Measurements from ENCODE around the gene YY1. TPM values are rescaled to one million over a fixed set of nuclear protein-coding genes. Genes with fewer than 3 reads are reported as not detected.

YY1 gene
- total and polyA plus RNA-seq, 2 of the 8 experiments (the other 6 are each of a cell fraction or from before 2014, with no cell fraction given) = 26.4 to 106 TPM

GRCh38 chr14:100317912-100318808 is 79.2 kb downstream of the YY1 start (continued):
- TF ChIP-seq EP300 (IDR thresholded peaks at IDR 0.05; ENCODE audit: borderline replicate concordance in 1 of 2, low read depth in 2 of 2, low read length in 2 of 2) (no peak), ATF3 (IDR thresholded peaks at IDR 0.05; ENCODE audit: insufficient read depth, low read depth, low read length) (no peak), POLR2A (IDR thresholded peaks at IDR 0.05; ENCODE audit: control extremely low read depth in 1 of 2, low read depth in 2 of 2, low read length in 2 of 2) (no peak), FOSL1 (IDR thresholded peaks at IDR 0.05; ENCODE audit: insufficient read depth, low read depth, low read length) (no peak), PHF8 (conservative IDR thresholded peaks at IDR 0.05; ENCODE audit: low read depth, low read length) (no peak), SP1 (IDR thresholded peaks at IDR 0.05; ENCODE audit: low read depth, low read length) (no peak), SUZ12 (IDR thresholded peaks at IDR 0.05; ENCODE audit: low read length) (no peak), EGR1 (IDR thresholded peaks at IDR 0.05; ENCODE audit: borderline replicate concordance, low read depth, low read length) (no peak), USF2 (IDR thresholded peaks at IDR 0.05; ENCODE audit: low read length) (no peak), KDM5A (IDR thresholded peaks at IDR 0.05; ENCODE audit: low read length) (no peak), BRCA1 (IDR thresholded peaks at IDR 0.05; ENCODE audit: low read depth, low read length) (no peak), E2F6 (IDR thresholded peaks at IDR 0.05) (no peak), SIX5 (IDR thresholded peaks at IDR 0.05; ENCODE audit: low read depth, low read length) (no peak), CTBP2 (IDR thresholded peaks at IDR 0.05; ENCODE audit: borderline replicate concordance, insufficient read depth, insufficient read length, low read length) (no peak), RXRA (IDR thresholded peaks at IDR 0.05; ENCODE audit: insufficient read depth, low read depth, low read length) (0 out of 2 replicates have a peak, but pooled peaks have one; percentile 58), TEAD4 (IDR thresholded peaks at IDR 0.05; ENCODE audit: low read depth, low read length) (no peak), BCL11A (IDR thresholded peaks at IDR 0.05; ENCODE audit: low read depth in 2 of 2, low read length in 2 of 2) (no peak), CHD1 (IDR thresholded peaks at IDR 0.05; ENCODE audit: low read depth, low read length) (no peak), ZNF274 (IDR thresholded peaks at IDR 0.05; ENCODE audit: borderline replicate concordance, extremely low read depth, low read length) (no peak)
- TF ChIP-seq, protein P1, sequence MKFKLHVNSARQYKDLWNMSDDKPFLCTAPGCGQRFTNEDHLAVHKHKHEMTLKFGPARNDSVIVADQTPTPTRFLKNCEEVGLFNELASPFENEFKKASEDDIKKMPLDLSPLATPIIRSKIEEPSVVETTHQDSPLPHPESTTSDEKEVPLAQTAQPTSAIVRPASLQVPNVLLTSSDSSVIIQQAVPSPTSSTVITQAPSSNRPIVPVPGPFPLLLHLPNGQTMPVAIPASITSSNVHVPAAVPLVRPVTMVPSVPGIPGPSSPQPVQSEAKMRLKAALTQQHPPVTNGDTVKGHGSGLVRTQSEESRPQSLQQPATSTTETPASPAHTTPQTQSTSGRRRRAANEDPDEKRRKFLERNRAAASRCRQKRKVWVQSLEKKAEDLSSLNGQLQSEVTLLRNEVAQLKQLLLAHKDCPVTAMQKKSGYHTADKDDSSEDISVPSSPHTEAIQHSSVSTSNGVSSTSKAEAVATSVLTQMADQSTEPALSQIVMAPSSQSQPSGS (IDR thresholded peaks at IDR 0.05; ENCODE audit: low read length) = no peak
